Measurements from ENCODE around the gene ING3. TPM values are rescaled to one million over a fixed set of nuclear protein-coding genes. Genes with fewer than 3 reads are reported as not detected.

The ING3 gene
- total and polyA plus RNA-seq, 12 donors, result 6.0 to 18.1 (median 13.5) TPM

- Histone ChIP-seq H3K27me3 (peaks cover 0 to 26% (median 0%) of the 10 kb centered on the region in 7 donors), H3K9me3 (no peaks in the 10 kb centered on the region), H3K27ac (peak overlapping the region; percentile 64 to 97 (median 91)), H3K36me3 (no peaks in the 10 kb centered on the region), H3K4me3 (peak overlapping the region; percentile 40 to 75 (median 58)), H3K4me1 (peaks cover 0 to 48% (median 14%) of the 10 kb centered on the region in 9 donors)
- DNase-seq (peak; percentile 89 to 90), ATAC-seq (peak; percentile 83 to 93 (median 88))
- WGBS, 2 donors, result 1% methylated on average over 12 of the region's 12 CpGs
- peak; percentile 88 to 99 (median 97) for TF ChIP-seq CTCF (IDR thresholded peaks at IDR 0.05)
- intact Hi-C loops (cut with DNase I), result loop anchor here (1.0 to 10.0 kb wide), 10 partner anchors 54 to 397 kb away; no protein-coding TSS in a partner anchor
These were observed 37.4 kb downstream of the ING3 start for GRCh38 chr7:120987683-120988590.

- Histone ChIP-seq H3K4me3 (peak within 1 kb of the TSS; percentile 40 to 75 (median 58)), H3K27me3 (peaks cover 0 to 26% (median 0%) of the 10 kb centered on the region in 7 donors), H3K4me1 (peaks cover 0 to 56% (median 22%) of the 10 kb centered on the region in 9 donors), H3K36me3 (no peaks in the 10 kb centered on the region), H3K9me3 (no peaks in the 10 kb centered on the region), H3K27ac (peak within 1 kb of the TSS; percentile 64 to 97 (median 91))
- no peak for TF ChIP-seq CTCF (IDR thresholded peaks at IDR 0.05)
- 1% methylated on average over 27 of the region's 27 CpGs for WGBS, 2 donors
- intact Hi-C loops (cut with DNase I), result loop anchor here in 8 of 10 donors (1.0 to 10.0 kb wide), 7 partner anchors 54 to 396 kb away; no protein-coding TSS in a partner anchor
- DNase-seq, result peak; percentile 81 to 84
- ATAC-seq, result peak; percentile 88 to 95 (median 91)
These were observed 38.1 kb downstream of the ING3 start, which contains the start of gene CPED1 for GRCh38 chr7:120988591-120989256. CPED1 (plus strand) TSS chr7:120988711; CDS start chr7:120989622, 911 bp downstream.

GRCh38 chr7:120989257-120990220 lies 39.0 kb downstream of the ING3 start:
- H3K9me3 ChIP-seq, result no peaks in the 10 kb centered on the region
- peak overlapping the region; percentile 40 to 75 (median 58) for H3K4me3 ChIP-seq
- intact Hi-C loops (cut with DNase I), result loop anchor here in 7 of 10 donors (2.0 to 10.0 kb wide), 7 partner anchors 55 to 395 kb away; no protein-coding TSS in a partner anchor
- H3K4me1 ChIP-seq, result peaks cover 0 to 64% (median 28%) of the 10 kb centered on the region in 9 donors
- H3K27me3 ChIP-seq, result peaks cover 0 to 26% (median 0%) of the 10 kb centered on the region in 7 donors
- peak; percentile 25 to 34 for DNase-seq
- WGBS, 2 donors, result 3 to 20% methylated on average over 15 of the region's 15 CpGs
- H3K27ac ChIP-seq, result peak overlapping the region; percentile 64 to 97 (median 91)
- no peak for TF ChIP-seq CTCF (IDR thresholded peaks at IDR 0.05)
- no peaks in the 10 kb centered on the region for H3K36me3 ChIP-seq
- peak in 6 of 8 donors; percentile 4 to 41 (median 18) for ATAC-seq
